Measurements from ENCODE around the gene MRGPRX2. TPM values are rescaled to one million over a fixed set of nuclear protein-coding genes. Genes with fewer than 3 reads are reported as not detected.

MRGPRX2 gene
- total and polyA plus RNA-seq, 9 of the 15 experiments (the other 6 are each of a cell fraction or from before 2014, with no cell fraction given), result not detected

DNA sequence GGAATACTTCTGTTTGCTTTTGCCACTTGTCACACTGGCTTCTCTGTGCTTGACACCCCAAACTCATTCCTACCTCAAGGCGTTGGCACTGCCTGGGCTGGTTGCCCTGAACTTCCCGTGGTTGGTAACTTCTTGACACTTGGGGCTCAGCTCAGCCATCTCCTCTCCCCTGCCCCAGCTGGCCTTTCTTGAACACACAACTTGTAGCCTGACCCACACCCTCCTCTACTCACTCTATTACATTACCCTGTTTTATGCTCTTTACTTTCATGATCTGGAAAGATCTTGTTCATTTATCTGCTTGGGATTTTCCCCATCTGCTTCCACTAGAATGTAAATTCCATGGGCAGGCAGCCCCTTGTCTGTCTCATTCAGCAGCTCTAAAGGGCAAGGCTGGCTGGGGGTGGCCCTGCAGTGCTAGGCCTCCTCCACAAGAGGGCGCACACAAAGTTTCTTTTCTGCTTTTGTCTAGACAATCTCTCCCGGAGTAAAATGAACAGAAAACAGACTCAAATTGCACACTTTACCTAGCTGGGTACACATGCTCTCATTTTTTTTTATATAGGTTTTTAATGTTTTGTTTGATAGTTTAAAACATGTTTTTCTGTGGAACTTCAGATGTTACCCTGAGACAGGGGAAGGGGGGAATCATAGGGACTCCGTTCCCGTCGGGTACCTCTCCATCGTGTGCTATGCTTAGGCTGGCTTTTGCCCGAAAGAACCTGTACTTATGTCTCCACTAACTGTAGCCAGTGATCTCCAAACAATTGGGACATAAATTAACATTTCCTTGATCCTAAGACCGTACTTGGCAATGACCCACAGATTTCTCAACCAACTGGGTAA, 16.4 kb upstream of the MRGPRX2 start (continued):
- TF ChIP-seq REST (IDR thresholded peaks at IDR 0.05; ENCODE audit: borderline replicate concordance) (peak; percentile 45; the same call in 1 of the 2 replicates), REST (CRISPR knock-in tag; IDR thresholded peaks at IDR 0.05; ENCODE audit: low read depth) (no peak), ZNF354B (CRISPR knock-in tag; IDR thresholded peaks at IDR 0.05) (no peak), RCOR1 (IDR thresholded peaks at IDR 0.05; ENCODE audit: borderline replicate concordance in 1 of 2, low read depth in 2 of 2, low read length in 2 of 2) (0 out of 4 replicates have a peak, but pooled peaks of 1 of the 2 experiments have one; percentile 24), KLF6 (CRISPR knock-in tag; IDR thresholded peaks at IDR 0.05; ENCODE audit: borderline replicate concordance) (no peak), KLF16 (IDR thresholded peaks at IDR 0.05) (0 out of 2 replicates have a peak, but pooled peaks have one; percentile 55), CTBP1 (IDR thresholded peaks at IDR 0.05; ENCODE audit: borderline replicate concordance) (no peak), RAD21 (CRISPR knock-in tag; conservative IDR thresholded peaks at IDR 0.05 in 1 of 2, IDR thresholded peaks at IDR 0.05 in 1 of 2) (peak; percentile 49 to 69), ARID4B (CRISPR knock-in tag; IDR thresholded peaks at IDR 0.05) (no peak)
